Astrocyte (in vitro differentiated cells and primary cell): ENCODE data around the gene ACTRT2. TPM values are rescaled to one million over a fixed set of nuclear protein-coding genes. Genes with fewer than 3 reads are reported as not detected.

Experiments used
- DNase-seq: peaks from one replicate; pipeline ENCODE4 v3.0.0-alpha.2; 2010; ENCODE audit warnings: low read depth
- FAIRE-seq: peaks from 2 replicates; lab custom pipeline; 2011; peaks lifted over from hg19 to GRCh38; lab: Jason Lieb, UNC
- H2AFZ ChIP-seq: 2 replicates; pipeline ENCODE4 v1.6.0; 2012; ENCODE audit warnings: low read depth, low read length, inconsistent platforms
- H3K27ac ChIP-seq: 2 replicates; pipeline ENCODE4 v1.5.1; 2011; ENCODE audit warnings: low read depth, low read length, inconsistent platforms
- H3K27me3 ChIP-seq: 2 replicates; pipeline ENCODE4 v1.6.0; 2011; ENCODE audit warnings: low read length, inconsistent platforms; ENCODE audit not compliant: insufficient read depth
- H3K36me3 ChIP-seq: 2 replicates; pipeline ENCODE4 v1.5.1; 2011; ENCODE audit warnings: low read length, inconsistent platforms; ENCODE audit not compliant: insufficient read depth
- H3K4me1 ChIP-seq: 2 replicates; pipeline ENCODE4 v1.5.1; 2011; ENCODE audit warnings: low read length, inconsistent platforms; ENCODE audit not compliant: insufficient read depth
- H3K4me2 ChIP-seq: 2 replicates; pipeline ENCODE4 v1.6.0; 2012; ENCODE audit warnings: low read length, inconsistent platforms
- H3K4me3 ChIP-seq: 2 replicates; pipeline ENCODE4 v1.5.1; 2011; ENCODE audit warnings: low read depth, mild to moderate bottlenecking, low read length, inconsistent platforms; ENCODE audit not compliant: insufficient read depth
- H3K79me2 ChIP-seq: 2 replicates; pipeline ENCODE4 v1.6.0; 2012; ENCODE audit warnings: mild to moderate bottlenecking, low read length, inconsistent platforms; ENCODE audit not compliant: insufficient read depth
- H3K9ac ChIP-seq: 2 replicates; pipeline ENCODE4 v1.6.0; 2012; ENCODE audit warnings: mild to moderate bottlenecking, low read length, inconsistent platforms
- H3K9me3 ChIP-seq: 2 replicates; pipeline ENCODE4 v1.5.1; 2012; ENCODE audit warnings: low read depth, mild to moderate bottlenecking, low read length, inconsistent platforms; ENCODE audit not compliant: insufficient read depth
- H4K20me1 ChIP-seq: 2 replicates; pipeline ENCODE4 v1.6.0; 2012; ENCODE audit warnings: low read length, inconsistent platforms; ENCODE audit not compliant: insufficient read depth
- H3K27ac Mint-ChIP-seq: one replicate; pipeline ENCODE4 v1.8.0; 2021; ENCODE audit warnings: mild to moderate bottlenecking, mixed read lengths; ENCODE audit not compliant: unreplicated experiment
- H3K27me3 Mint-ChIP-seq: one replicate; pipeline ENCODE4 v1.8.0; 2021; ENCODE audit warnings: low read depth, mixed read lengths; ENCODE audit not compliant: unreplicated experiment
- H3K36me3 Mint-ChIP-seq: one replicate; pipeline ENCODE4 v1.8.0; 2021; ENCODE audit warnings: low read depth, mixed read lengths; ENCODE audit not compliant: unreplicated experiment
- H3K4me1 Mint-ChIP-seq: one replicate; pipeline ENCODE4 v1.8.0; 2021; ENCODE audit warnings: low read depth, mixed read lengths; ENCODE audit not compliant: unreplicated experiment
- H3K4me3 Mint-ChIP-seq: one replicate; pipeline ENCODE4 v1.8.0; 2021; ENCODE audit warnings: mild to moderate bottlenecking, moderate library complexity, mixed read lengths; ENCODE audit not compliant: unreplicated experiment
- H3K9me3 Mint-ChIP-seq: one replicate; pipeline ENCODE4 v1.8.0; 2021; ENCODE audit warnings: mild to moderate bottlenecking, mixed read lengths; ENCODE audit not compliant: unreplicated experiment
- EZH2 ChIP-seq: IDR thresholded peaks from 2 replicates; pipeline ENCODE4 v1.6.1; 2012; ENCODE audit warnings: mild to moderate bottlenecking, low read length, inconsistent platforms; ENCODE audit not compliant: insufficient read depth
- total RNA-seq: library from RNA; stranded (reverse); gene quantifications from 2 replicates; pipeline ENCODE4 v1.2.1, GENCODE V29; 2021
- TF ChIP-seq, protein P1 (sequence below): IDR thresholded peaks from 2 replicates; pipeline ENCODE4 v1.5.1; 2011; ENCODE audit warnings: low read depth, mild to moderate bottlenecking, inconsistent platforms, low read length, moderate library complexity; ENCODE audit not compliant: insufficient read depth

The ACTRT2 gene
- total RNA-seq, 1 donor from 2014 or later, result not detected

GRCh38 chr1:2991753-2992495, 29.3 kb upstream of the ACTRT2 start:
- Mint-ChIP-seq H3K4me1 (no peaks in the 10 kb centered on the region), H3K27ac (no peak overlapping the region), H3K4me3 (no peak overlapping the region), H3K36me3 (no peaks in the 10 kb centered on the region), H3K9me3 (peaks cover 26% of the 10 kb centered on the region), H3K27me3 (peaks cover 3% of the 10 kb centered on the region)
- Histone ChIP-seq H3K27me3 (no peaks in the 10 kb centered on the region), H3K36me3 (no peaks in the 10 kb centered on the region), H3K4me3 (no peak overlapping the region), H2AFZ (no peak overlapping the region), H3K79me2 (no peaks in the 10 kb centered on the region), H4K20me1 (no peaks in the 10 kb centered on the region), H3K9me3 (peaks cover 7% of the 10 kb centered on the region), H3K4me1 (no peaks in the 10 kb centered on the region), H3K9ac (no peak overlapping the region), H3K27ac (no peak overlapping the region), H3K4me2 (no peak overlapping the region)
- DNase-seq, result no peak
- no peak for TF ChIP-seq EZH2
- TF ChIP-seq, protein P1, sequence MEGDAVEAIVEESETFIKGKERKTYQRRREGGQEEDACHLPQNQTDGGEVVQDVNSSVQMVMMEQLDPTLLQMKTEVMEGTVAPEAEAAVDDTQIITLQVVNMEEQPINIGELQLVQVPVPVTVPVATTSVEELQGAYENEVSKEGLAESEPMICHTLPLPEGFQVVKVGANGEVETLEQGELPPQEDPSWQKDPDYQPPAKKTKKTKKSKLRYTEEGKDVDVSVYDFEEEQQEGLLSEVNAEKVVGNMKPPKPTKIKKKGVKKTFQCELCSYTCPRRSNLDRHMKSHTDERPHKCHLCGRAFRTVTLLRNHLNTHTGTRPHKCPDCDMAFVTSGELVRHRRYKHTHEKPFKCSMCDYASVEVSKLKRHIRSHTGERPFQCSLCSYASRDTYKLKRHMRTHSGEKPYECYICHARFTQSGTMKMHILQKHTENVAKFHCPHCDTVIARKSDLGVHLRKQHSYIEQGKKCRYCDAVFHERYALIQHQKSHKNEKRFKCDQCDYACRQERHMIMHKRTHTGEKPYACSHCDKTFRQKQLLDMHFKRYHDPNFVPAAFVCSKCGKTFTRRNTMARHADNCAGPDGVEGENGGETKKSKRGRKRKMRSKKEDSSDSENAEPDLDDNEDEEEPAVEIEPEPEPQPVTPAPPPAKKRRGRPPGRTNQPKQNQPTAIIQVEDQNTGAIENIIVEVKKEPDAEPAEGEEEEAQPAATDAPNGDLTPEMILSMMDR, result no peak
- no peak for FAIRE-seq

DNA sequence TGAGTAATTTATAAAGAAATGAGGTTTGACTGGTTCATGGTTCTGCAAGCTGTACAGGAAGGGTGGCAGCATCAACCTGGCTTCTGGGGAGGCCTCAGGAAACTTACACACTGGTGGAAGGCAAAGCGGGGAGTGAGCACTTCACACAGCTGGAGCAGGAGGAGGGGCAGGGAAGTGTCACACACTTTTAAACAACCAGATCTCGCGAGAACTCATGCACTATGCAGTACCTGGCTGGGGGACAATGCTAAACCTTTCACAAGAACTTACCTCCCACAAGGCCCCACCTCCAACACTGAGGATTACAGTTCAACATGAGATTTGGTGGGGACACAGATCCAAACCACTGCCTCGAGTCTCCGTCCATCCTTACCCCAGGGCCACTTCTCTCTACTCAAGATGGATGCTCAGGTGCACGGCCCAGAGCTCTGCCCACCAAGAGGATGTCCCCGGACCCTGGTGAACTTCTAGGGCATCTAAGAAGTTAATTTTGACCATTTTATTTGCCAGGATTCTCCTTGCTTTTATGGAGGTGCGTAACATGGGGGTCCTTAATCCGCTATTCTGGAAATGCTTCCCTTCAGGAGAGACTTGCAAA, 22.7 kb upstream of the ACTRT2 start:
- Mint-ChIP-seq H3K27me3 (peaks cover 29% of the 10 kb centered on the region), H3K27ac (no peak overlapping the region), H3K4me1 (no peaks in the 10 kb centered on the region), H3K9me3 (peaks cover 16% of the 10 kb centered on the region), H3K4me3 (no peak overlapping the region), H3K36me3 (peaks cover 1% of the 10 kb centered on the region)
- no peak overlapping the region for H3K27ac ChIP-seq
- no peaks in the 10 kb centered on the region for H3K36me3 ChIP-seq
- no peaks in the 10 kb centered on the region for H4K20me1 ChIP-seq
- no peak overlapping the region for H2AFZ ChIP-seq
- TF ChIP-seq EZH2, result no peak
- no peak overlapping the region for H3K4me2 ChIP-seq
- H3K9ac ChIP-seq, result no peak overlapping the region
- no peaks in the 10 kb centered on the region for H3K27me3 ChIP-seq
- no peak for FAIRE-seq
- H3K79me2 ChIP-seq, result no peaks in the 10 kb centered on the region
- H3K4me3 ChIP-seq, result no peak overlapping the region
- H3K4me1 ChIP-seq, result no peaks in the 10 kb centered on the region
- H3K9me3 ChIP-seq, result peaks cover 7% of the 10 kb centered on the region
- DNase-seq, result no peak

- Mint-ChIP-seq H3K27me3 (peaks cover 33% of the 10 kb centered on the region), H3K27ac (no peak overlapping the region), H3K36me3 (peaks cover 1% of the 10 kb centered on the region), H3K4me3 (no peak overlapping the region), H3K4me1 (no peaks in the 10 kb centered on the region), H3K9me3 (peaks cover 12% of the 10 kb centered on the region)
- no peak overlapping the region for H3K9ac ChIP-seq
- H3K4me3 ChIP-seq, result no peak overlapping the region
- H3K4me2 ChIP-seq, result no peak overlapping the region
- no peaks in the 10 kb centered on the region for H3K27me3 ChIP-seq
- H3K9me3 ChIP-seq, result peaks cover 5% of the 10 kb centered on the region
- no peak overlapping the region for H2AFZ ChIP-seq
- DNase-seq (no peak), FAIRE-seq (no peak)
- H3K79me2 ChIP-seq, result no peaks in the 10 kb centered on the region
- H3K4me1 ChIP-seq, result no peaks in the 10 kb centered on the region
- no peaks in the 10 kb centered on the region for H3K36me3 ChIP-seq
- TF ChIP-seq, protein P1, result no peak
- H4K20me1 ChIP-seq, result no peaks in the 10 kb centered on the region
- no peak overlapping the region for H3K27ac ChIP-seq
Observed at GRCh38 chr1:2999138-2999537, 22.1 kb upstream of the ACTRT2 start.
